Measurements from ENCODE around the gene SET. TPM values are rescaled to one million over a fixed set of nuclear protein-coding genes. Genes with fewer than 3 reads are reported as not detected.

Gene SET, protein sequence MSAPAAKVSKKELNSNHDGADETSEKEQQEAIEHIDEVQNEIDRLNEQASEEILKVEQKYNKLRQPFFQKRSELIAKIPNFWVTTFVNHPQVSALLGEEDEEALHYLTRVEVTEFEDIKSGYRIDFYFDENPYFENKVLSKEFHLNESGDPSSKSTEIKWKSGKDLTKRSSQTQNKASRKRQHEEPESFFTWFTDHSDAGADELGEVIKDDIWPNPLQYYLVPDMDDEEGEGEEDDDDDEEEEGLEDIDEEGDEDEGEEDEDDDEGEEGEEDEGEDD
- total RNA-seq: 214 and 264 TPM in 2 replicates

DNA sequence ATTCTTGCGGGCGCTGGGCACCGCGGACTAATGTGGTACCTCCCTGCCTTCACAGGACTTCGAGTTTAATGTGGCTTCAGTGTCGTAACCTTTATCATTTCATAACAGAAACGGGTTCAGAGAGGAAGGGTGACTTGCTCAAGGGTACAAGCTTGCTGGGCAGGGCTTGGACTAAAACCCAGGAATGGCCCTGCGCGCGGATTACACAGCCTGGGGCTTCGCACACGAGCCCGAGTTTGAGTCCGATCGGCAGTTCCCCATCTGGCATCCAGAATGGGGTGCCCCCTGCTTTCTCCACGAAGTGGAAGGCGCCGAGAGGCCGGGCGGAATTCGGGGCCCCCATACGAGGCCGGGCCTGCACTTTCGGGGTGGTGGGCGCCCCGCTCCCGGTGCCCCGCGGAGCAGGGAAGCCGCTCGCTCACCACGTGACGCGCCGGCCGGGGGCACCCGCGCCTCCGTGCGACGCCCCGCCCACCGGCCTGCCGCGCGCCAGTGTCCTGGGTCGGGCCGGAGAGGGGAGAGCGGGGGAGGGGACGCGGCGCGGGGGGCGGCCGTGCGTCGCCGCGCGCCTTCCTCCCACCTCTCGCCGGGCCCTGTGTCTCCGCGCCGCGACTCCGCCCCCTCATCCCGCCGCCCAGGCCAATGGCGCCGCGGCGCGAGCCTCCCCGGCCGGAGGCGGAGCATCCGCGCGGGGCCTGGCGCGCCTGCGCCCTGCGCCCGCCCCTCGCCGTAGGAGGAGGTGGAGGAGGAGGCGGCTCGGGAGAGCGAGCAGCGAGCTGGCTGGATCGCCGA is at the start of gene SET:
TSS of gene SET (plus strand) at position 722 of the 792 bp plus-strand sequence. CDS start 361 bp downstream, outside the sequence.

GRCh38 chr9:128656416-128657343 is 32.3 kb upstream of the SET start, which contains the start of gene DYNC2I2:
Gene DYNC2I2, minus strand, starts transcription at chr9:128656847. Its CDS starts 121 bp downstream, at chr9:128656726.

DNA sequence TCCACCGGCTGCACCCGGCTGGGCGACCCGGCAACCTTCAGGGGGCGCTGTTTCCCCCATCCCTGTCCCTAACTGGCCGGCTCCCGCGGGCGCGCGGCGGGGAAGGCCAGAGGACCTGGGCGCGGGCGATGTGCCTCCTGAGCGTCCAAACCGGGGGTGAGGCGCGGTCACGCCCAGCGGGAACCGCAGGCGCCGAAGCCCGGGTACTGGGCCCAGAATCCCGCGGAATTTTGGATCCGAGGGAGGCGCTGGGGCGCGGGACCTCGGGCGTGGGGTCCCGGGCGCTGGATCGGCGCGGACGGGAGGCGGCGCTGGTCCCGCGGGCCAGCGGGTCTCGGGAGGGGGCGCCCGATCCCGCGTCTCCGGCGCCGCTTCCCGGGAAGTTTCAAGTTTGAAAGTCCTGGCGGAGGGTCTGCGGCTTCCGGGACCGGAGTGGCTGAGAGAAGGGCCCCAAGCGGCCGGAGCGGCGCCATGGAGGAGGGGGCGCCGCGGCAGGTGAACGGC is 13.5 kb downstream of the SET start, which contains the start of gene PKN3:
TSS of gene PKN3 (plus strand) at position 59 of the 504 bp plus-strand sequence. CDS start at position 472, 413 bp downstream.

DNA sequence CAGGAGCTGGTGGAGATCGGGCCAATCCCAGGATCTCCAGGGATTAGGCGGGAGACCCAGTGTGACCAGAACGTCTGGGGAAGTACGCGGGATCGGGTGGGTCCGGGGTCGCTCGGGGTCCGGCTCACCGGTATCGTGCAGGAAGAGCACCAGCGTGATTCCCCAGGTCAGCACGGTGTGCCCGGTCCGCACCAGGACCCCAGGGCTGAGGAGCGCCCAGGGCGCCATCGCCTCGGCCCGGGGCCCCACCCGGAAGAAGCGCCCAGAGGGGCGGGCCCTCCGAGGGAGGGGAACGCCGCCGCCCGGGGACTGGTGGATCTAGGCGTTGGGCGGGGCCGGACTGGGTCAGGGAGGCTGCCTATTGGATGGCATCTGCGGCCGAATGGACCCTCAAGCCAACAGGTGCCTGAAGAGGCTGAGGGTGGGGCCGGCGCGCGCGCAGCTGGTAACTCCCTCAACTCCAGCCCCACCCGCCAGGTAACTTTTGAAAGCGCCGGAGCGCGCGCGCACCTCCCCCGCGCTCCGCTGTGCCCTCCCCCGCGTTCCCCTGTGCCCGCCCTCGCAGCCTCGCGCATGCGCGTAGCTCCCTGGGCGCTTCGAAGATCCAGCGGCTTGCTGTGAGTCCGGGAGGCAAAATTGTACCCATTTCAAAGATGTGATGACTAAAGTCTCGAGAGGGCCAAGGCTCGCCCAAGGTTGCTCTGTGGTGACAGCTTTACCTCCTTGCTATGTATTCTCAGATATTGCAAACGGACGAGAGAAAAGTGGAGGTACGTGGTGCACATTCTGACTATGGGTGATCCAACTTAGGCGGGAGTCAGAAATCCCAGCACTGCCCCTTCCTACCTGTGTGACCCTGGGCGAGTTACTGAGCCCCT is 35.1 kb downstream of the SET start, which contains the start of gene ZDHHC12:
TSS of gene ZDHHC12 (minus strand) at position 262 of the 878 bp plus-strand sequence. CDS start at position 228, 34 bp downstream.

Small RNA genes lying within 50 kb of the gene (small RNA-seq; reads per million reads assigned to genes)
- not detected for gene RF00017
- gene RN7SL560P: not detected

Other genes starting within 250 kb of the SET start
- 27.3 and 31.0 TPM in 2 replicates for gene ODF2, start 233.2 kb upstream of the SET start, total RNA-seq
- 25.8 and 28.1 TPM in 2 replicates for gene GLE1, start 184.5 kb upstream of the SET start, total RNA-seq
- 396 and 421 TPM in 2 replicates for gene SPTAN1, start 136.6 kb upstream of the SET start, total RNA-seq
- gene DYNC2I2, start 32.4 kb upstream of the SET start, total RNA-seq: 49.8 and 56.8 TPM in 2 replicates
- 2.4 and 3.6 TPM in 2 replicates for gene PKN3, start 13.3 kb downstream of the SET start, total RNA-seq
- gene ZDHHC12, start 34.9 kb downstream of the SET start, total RNA-seq: 23.6 and 24.2 TPM in 2 replicates
- gene ZER1, start 82.7 kb downstream of the SET start, total RNA-seq: 29.8 and 31.0 TPM in 2 replicates
- 21.3 and 26.4 TPM in 2 replicates for gene TBC1D13, start 98.0 kb downstream of the SET start, total RNA-seq
- gene ENDOG, start 129.3 kb downstream of the SET start, total RNA-seq: 18.5 and 20.8 TPM in 2 replicates
- 18.8 and 20.4 TPM in 2 replicates for gene SPOUT1, start 140.6 kb downstream of the SET start, total RNA-seq
- 5.2 and 6.9 TPM in 2 replicates for gene KYAT1, start 192.7 kb downstream of the SET start, total RNA-seq
- 49.5 and 49.7 TPM in 2 replicates for gene LRRC8A, start 192.9 kb downstream of the SET start, total RNA-seq
- gene PHYHD1, start 231.8 kb downstream of the SET start, total RNA-seq: 8.8 and 17.7 TPM in 2 replicates